NCI-H1105 treated with DMSO at 0.1 percent for 48 hours (cell line): ENCODE measurements around the gene PIBF1.
"Not testable (repeated sequence)": the region's sequence is repeated elsewhere in the genome, so short reads cannot be mapped to it uniquely, and the experiment has no call there.

Source experiments
- DNase-seq: peaks from one replicate; lab custom pipeline; 2025; lab: John Stamatoyannopoulos, UW

PIBF1 gene

GRCh38 chr13:73025217-73026012, 243.5 kb downstream of the PIBF1 start:
- no peak for DNase-seq

GRCh38 chr13:73034901-73035300, 253.0 kb downstream of the PIBF1 start:
- DNase-seq, result no peak

GRCh38 chr13:73035660-73036059, 253.7 kb downstream of the PIBF1 start:
- no peak for DNase-seq

DNA sequence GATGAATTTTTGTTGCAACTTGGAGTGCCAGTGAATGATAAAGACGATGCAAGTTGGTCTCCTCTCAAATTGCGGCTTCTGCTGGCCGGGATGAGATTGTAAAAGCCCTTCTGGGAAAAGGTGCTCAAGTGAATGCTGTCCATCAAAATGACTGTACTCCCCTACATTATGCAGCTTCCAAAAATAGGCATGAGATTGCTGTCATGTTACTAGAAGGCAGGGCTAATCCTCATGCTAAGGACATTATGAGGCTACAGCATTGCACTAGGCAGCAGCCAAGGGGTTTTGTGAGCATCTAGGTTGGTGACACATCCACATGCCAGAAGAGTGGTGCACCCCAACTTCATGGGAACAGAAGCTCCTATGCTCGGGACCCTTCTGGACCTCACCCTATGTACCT, 254.6 kb downstream of the PIBF1 start:
- DNase-seq, result no peak

DNA sequence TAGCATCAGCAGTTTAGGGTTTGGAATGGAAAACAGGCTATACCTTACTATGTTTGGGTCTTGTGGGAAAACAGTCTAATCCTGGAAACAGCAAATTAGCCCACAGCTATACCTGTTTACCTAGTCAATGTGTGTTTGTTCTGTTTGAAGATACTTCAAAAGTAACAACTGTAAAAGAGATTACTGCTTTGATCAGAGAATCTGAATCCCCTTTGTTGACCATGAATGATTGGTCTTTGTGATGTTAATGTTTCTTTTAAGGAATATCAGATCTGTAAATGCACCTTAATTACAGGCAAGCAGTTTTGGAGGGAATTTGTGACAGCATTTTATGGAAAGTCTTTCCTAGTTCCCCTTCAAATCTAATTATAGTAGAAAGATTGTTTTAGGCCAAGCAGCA, 256.1 kb downstream of the PIBF1 start:
- DNase-seq, result no peak

DNA sequence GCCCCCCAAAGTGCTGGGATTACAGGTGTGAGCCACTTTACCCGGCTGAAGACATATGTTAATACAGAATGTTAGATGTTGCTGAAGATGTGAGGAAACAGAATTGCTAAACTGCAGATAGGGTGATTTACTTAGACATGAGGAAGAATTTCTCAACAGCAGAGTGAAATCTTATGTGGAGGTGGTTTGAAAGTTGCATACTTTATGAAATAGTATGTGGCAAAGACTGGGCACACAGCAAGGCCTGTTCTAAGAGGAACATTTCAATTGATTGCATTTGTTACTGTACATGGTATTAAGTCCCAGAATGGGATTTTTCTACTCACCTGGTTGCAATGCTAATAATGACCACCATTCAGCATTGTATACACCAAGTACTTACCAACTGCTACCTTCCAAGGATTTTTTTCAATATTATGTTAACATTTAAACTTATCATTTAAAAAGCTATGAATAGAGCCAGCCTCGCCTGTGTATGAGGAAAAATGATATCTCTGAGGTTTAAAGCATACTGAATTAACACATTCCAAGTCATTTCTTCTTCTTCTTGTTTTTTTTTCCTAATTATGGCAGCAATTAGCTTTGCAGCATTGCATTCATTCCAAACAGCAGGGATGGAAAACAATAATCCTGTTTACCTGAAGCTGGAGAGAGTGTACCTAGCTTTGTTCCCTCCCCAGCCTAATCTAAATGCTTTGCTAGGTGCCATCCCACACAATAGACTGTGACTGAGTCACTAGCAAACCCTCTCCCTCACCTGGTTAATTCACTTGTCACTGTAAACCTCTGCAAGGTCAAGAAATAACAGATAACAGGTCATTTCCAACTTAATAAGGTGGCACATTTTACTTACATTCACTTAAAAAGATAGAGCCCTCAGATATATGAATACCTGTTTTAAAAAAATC, 257.5 kb downstream of the PIBF1 start:
- no peak for DNase-seq

GRCh38 chr13:73040484-73040883, 258.6 kb downstream of the PIBF1 start:
- DNase-seq, result no peak

GRCh38 chr13:73040968-73041596, 259.1 kb downstream of the PIBF1 start:
- no peak for DNase-seq

DNA sequence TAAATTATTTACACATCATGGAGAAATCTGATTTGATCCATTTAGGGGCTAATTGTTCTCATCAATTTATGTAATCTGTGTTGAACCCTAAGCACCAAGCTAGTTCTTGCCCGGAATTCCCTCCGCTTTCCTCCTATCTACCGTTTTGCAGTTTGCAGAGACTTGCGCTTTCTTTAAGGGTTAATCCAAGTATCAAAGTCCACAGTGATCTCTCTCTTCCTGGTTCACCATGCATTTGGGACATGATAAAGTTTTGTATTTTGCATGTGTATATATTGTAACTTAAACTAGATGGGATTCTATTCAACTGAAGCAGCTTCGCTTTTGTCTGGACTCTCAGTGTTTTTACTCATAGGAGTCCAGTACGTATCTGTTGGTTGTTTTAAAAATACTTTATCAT, 263.1 kb downstream of the PIBF1 start:
- no peak for DNase-seq

DNA sequence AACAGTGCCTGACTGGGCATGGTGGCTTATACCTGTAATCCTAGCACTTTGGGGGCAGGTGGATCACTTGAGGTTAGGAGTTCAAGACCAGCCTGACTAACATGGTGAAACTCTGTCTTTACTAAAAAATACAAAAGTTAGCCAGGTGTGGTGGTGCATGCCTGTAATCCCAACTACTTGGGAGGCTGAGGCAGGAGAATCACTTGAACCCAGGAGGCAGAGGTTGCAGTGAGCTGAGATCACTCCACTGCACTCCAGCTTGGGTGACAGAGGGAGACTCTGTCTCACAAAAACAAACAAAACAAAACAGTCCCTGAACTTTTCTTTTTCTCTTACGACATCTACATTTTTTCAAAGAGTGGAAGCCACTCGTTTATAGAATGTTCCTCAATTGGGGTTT, 266.7 kb downstream of the PIBF1 start:
- not testable (repeated sequence) for DNase-seq

GRCh38 chr13:73054712-73055111, 272.8 kb downstream of the PIBF1 start:
- no peak for DNase-seq

- DNase-seq, result no peak
These were observed 274.1 kb downstream of the PIBF1 start for GRCh38 chr13:73055813-73056564.

DNA sequence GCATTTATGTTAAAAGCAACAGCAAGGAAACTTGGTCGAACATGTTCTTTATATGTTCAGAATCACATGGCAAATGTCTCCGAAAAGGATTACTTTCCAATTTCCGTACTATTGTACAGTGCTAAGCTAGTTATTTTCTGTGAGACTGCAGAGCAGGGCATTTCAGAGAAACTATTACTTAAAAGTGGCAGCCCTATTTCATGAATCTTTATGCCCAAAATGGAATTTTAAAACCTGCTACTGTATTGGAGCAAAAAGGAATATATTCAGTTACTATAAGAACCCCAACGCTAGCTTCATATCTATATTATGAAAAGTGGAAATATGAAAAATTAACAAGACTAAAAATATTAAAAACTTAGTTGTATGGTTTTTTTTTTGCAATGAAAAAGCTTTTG, 274.6 kb downstream of the PIBF1 start:
- DNase-seq, result no peak

GRCh38 chr13:73057284-73058063, 275.5 kb downstream of the PIBF1 start:
- DNase-seq, result no peak

DNA sequence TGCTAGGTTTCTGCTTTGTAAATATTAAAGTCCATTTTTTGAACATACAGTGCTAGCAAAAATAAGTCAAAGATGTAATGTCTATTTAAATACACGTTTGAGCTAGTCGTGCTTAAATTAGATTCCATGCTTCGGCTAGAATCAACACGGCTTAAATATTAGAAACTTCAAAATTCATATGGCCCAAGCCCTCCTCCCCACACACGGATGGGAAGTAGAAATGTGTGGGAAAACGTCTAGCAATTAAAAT, 276.1 kb downstream of the PIBF1 start:
- DNase-seq, result no peak

GRCh38 chr13:73058432-73058735, 276.5 kb downstream of the PIBF1 start:
- no peak for DNase-seq

DNA sequence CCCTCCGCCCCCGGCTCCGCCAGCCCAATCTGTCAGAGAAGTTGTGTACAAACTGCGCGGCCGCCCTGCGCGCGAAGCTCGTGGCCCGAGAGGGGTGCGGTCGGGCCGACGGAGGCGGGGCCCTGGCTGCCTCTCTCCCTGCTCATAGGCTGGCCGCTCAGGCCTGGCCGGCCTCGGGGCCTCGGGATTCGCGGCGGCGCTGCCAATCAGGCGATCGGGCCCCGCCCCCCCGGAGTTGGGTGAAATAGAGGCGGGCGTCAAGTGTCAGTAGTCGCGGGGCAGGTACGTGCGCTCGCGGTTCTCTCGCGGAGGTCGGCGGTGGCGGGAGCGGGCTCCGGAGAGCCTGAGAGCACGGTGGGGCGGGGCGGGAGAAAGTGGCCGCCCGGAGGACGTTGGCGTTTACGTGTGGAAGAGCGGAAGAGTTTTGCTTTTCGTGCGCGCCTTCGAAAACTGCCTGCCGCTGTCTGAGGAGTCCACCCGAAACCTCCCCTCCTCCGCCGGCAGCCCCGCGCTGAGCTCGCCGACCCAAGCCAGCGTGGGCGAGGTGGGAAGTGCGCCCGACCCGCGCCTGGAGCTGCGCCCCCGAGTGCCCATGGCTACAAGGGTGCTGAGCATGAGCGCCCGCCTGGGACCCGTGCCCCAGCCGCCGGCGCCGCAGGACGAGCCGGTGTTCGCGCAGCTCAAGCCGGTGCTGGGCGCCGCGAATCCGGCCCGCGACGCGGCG, 277.0 kb downstream of the PIBF1 start, which contains the start of gene KLF5:
TSS of gene KLF5 (plus strand) at position 270 of the 724 bp plus-strand sequence. CDS start at position 593, 323 bp downstream.
- peak; percentile 79 for DNase-seq

DNA sequence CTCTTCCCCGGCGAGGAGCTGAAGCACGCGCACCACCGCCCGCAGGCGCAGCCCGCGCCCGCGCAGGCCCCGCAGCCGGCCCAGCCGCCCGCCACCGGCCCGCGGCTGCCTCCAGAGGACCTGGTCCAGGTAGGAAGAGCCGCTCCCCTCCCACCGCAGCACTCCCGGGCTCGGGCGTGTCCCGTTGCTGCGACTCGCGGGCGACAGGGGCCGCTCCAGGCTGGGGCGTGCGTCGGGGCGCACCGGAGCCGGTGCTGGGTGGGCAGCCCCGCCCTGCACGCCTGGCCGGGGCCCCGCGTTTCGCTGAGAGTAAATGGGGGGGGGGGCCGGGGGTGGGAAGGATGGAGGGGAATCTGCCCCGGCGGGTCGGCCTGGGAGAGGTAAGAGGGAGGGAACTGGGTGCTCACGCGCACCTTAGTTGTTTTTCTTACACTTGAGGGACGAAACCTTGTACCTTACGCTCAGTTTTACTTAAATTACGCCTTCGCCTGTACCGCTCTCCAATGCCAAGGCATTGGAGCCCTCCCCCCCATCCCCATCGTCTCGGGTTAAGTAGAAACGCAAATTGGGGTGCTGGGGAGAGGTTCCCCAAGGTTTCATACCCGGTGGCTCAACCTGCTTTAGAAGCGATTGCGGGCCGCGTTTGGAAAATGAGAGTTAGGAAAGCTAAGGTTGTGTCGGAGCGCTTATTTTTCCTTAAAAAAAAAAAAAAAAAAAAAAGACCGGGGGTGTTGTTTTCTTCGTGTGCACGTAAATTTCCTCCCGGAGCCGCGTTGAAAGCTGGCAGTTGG, 277.7 kb downstream of the PIBF1 start:
- DNase-seq, result no peak

- DNase-seq, result no peak
These were observed 278.6 kb downstream of the PIBF1 start for GRCh38 chr13:73060251-73061160.
